Tibial nerve (tissue), 4 donors: ENCODE data around the gene QTRT2.

Source experiments
- EP300 ChIP-seq, 2 donors: sonication (generic); formaldehyde crosslinking; IDR thresholded peaks; one replicate each; pipeline ENCODE4 v1.6.1; 2017; ENCODE audit warnings: antibody characterized with exemption in 2 of 2, mild to moderate bottlenecking in 1 of 2
- POLR2A ChIP-seq, 2 donors: fragments of 450-650 bp; IDR thresholded peaks; one replicate each; pipeline ENCODE4 v1.6.1; 2017; ENCODE audit warnings: antibody characterized with exemption in 2 of 2, mild to moderate bottlenecking in 2 of 2, moderate library complexity in 2 of 2
- TF ChIP-seq, protein P1 (sequence below), 5 experiments: fragments of 200-600 bp in 3 of 5; fragments of 450-650 bp in 2 of 5; sonication (generic) in 3 of 5; IDR thresholded peaks; one replicate each; pipeline ENCODE4 v1.5.1; 2016 to 2019; ENCODE audit warnings: antibody characterized with exemption in 5 of 5, mild to moderate bottlenecking in 3 of 5, moderate library complexity in 2 of 5

DNA sequence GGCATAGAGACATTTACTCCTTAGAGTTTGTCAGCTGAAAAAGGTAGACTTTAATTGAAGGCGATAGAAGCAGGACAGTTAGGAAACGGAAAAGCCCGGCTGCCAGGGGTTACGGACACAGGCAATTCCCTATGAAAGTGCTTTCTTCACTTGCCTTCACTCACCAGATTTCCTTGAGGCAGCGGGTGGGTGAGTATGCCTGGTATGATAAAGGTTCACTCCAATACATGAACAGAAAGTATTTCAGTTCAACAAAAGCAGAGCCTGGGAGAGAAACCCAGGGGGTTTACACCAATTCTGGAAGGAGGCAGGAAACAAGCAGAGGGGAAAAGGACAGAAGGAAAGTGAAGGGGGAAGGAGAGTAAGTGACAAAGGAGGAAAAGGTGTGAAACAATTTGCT, 53.9 kb downstream of the QTRT2 start:
- no peak for TF ChIP-seq POLR2A (IDR thresholded peaks at IDR 0.05)
- TF ChIP-seq EP300 (IDR thresholded peaks at IDR 0.05), result no peak
- TF ChIP-seq, protein P1, sequence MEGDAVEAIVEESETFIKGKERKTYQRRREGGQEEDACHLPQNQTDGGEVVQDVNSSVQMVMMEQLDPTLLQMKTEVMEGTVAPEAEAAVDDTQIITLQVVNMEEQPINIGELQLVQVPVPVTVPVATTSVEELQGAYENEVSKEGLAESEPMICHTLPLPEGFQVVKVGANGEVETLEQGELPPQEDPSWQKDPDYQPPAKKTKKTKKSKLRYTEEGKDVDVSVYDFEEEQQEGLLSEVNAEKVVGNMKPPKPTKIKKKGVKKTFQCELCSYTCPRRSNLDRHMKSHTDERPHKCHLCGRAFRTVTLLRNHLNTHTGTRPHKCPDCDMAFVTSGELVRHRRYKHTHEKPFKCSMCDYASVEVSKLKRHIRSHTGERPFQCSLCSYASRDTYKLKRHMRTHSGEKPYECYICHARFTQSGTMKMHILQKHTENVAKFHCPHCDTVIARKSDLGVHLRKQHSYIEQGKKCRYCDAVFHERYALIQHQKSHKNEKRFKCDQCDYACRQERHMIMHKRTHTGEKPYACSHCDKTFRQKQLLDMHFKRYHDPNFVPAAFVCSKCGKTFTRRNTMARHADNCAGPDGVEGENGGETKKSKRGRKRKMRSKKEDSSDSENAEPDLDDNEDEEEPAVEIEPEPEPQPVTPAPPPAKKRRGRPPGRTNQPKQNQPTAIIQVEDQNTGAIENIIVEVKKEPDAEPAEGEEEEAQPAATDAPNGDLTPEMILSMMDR (IDR thresholded peaks at IDR 0.05), result no peak
